ENCODE data around the gene PRR16. TPM values are rescaled to one million over a fixed set of nuclear protein-coding genes. Genes with fewer than 3 reads are reported as not detected.

PRR16 gene
- total RNA-seq, 6 donors from 2014 or later: 1.7 to 5.2 (median 3.7) TPM

DNA sequence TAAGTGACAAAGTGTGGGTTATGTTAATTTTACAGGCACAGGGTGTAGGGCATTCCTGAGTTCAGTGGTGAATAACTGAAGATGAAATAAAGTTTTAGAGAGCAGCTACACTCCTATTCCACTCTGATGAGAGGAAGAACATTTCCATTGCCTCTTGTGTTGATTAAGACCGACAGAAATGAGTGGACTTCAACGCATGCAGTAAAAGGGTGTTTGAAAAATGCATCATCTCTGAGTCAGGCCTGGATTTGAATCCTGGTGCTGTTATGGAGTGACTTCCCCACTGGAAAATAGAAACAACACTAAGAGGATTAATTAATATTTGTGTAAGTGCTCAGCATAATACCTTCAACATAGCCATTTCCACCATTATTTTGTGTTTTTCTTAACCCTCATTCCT is 86.3 kb downstream of the PRR16 start:
- no peak for TF ChIP-seq POLR2AphosphoS5 (IDR thresholded peaks at IDR 0.05)
- ATAC-seq (ENCODE audit: low FRiP score in 2 of 2) (no peak), DNase-seq (no peak)
- H3K36me3 ChIP-seq: no peaks in the 10 kb centered on the region
- H3K27ac ChIP-seq: no peak overlapping the region
- WGBS, 2 donors: 91 to 96% methylated on average over 2 of the region's 2 CpGs
- H3K9me3 ChIP-seq: no peaks in the 10 kb centered on the region
- H3K27me3 ChIP-seq: no peaks in the 10 kb centered on the region
- no peak overlapping the region for H3K4me3 ChIP-seq
- no peaks in the 10 kb centered on the region for H3K4me1 ChIP-seq

DNA sequence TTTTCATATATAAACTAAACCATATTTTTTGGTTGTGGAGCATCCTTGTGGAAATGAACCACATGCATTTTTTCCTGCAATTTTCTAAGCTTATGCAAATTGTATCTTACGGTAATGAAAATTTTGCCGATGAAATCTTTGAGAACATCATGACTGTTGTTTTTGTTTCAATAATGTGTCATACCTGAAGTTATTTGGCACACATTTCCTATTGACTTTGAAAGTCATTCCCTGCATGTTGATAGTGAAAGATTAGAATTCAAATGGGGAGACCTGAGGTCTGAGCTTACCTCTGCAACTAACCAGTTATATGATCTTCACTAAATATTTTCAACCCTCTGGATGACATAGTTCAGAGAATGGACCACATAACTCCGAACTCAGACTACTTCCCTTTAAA is 88.5 kb downstream of the PRR16 start:
- Histone ChIP-seq H3K9me3 (no peaks in the 10 kb centered on the region), H3K4me1 (no peaks in the 10 kb centered on the region), H3K4me3 (no peak overlapping the region), H3K36me3 (no peaks in the 10 kb centered on the region), H3K27me3 (no peaks in the 10 kb centered on the region), H3K27ac (no peak overlapping the region)
- no peak for TF ChIP-seq POLR2A (IDR thresholded peaks at IDR 0.05)
- no peak for TF ChIP-seq POLR2AphosphoS5 (IDR thresholded peaks at IDR 0.05)
- TF ChIP-seq EP300 (IDR thresholded peaks at IDR 0.05): no peak
- TF ChIP-seq, protein P1, sequence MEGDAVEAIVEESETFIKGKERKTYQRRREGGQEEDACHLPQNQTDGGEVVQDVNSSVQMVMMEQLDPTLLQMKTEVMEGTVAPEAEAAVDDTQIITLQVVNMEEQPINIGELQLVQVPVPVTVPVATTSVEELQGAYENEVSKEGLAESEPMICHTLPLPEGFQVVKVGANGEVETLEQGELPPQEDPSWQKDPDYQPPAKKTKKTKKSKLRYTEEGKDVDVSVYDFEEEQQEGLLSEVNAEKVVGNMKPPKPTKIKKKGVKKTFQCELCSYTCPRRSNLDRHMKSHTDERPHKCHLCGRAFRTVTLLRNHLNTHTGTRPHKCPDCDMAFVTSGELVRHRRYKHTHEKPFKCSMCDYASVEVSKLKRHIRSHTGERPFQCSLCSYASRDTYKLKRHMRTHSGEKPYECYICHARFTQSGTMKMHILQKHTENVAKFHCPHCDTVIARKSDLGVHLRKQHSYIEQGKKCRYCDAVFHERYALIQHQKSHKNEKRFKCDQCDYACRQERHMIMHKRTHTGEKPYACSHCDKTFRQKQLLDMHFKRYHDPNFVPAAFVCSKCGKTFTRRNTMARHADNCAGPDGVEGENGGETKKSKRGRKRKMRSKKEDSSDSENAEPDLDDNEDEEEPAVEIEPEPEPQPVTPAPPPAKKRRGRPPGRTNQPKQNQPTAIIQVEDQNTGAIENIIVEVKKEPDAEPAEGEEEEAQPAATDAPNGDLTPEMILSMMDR (IDR thresholded peaks at IDR 0.05): no peak
- 86 to 89% methylated on average over 3 of the region's 3 CpGs for WGBS, 2 donors
- ATAC-seq (ENCODE audit: low FRiP score in 2 of 2) (no peak), DNase-seq (no peak)

DNA sequence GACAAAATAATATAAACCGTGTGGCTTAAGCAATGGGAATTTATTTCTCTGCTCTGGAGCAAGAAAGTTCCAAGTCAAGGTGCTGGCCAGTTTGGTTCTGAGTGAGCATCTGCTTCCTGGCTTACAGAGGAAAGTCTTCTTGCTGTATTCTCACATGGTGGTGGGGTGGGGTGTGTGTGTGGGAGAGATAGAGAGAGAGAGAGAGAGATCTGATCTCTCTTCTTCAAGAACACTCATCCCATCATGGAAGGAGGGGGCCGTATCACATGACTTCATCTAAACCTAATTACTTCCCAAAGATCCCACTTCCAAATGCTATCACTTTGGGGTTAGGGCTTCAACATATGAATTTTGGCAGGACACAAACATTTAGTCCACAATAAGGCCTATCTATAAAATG is 91.2 kb downstream of the PRR16 start:
- no peak overlapping the region for H3K27ac ChIP-seq
- H3K4me1 ChIP-seq: no peaks in the 10 kb centered on the region
- no peak overlapping the region for H3K4me3 ChIP-seq
- no peaks in the 10 kb centered on the region for H3K9me3 ChIP-seq
- TF ChIP-seq EP300 (IDR thresholded peaks at IDR 0.05) (no peak), POLR2AphosphoS5 (IDR thresholded peaks at IDR 0.05) (no peak), POLR2A (IDR thresholded peaks at IDR 0.05) (no peak)
- TF ChIP-seq, protein P1 (IDR thresholded peaks at IDR 0.05): no peak
- 66 to 77% methylated on average over 2 of the region's 2 CpGs for WGBS, 2 donors
- no peak for ATAC-seq (ENCODE audit: low FRiP score in 2 of 2)
- H3K27me3 ChIP-seq: no peaks in the 10 kb centered on the region
- no peak for DNase-seq
- H3K36me3 ChIP-seq: no peaks in the 10 kb centered on the region

DNA sequence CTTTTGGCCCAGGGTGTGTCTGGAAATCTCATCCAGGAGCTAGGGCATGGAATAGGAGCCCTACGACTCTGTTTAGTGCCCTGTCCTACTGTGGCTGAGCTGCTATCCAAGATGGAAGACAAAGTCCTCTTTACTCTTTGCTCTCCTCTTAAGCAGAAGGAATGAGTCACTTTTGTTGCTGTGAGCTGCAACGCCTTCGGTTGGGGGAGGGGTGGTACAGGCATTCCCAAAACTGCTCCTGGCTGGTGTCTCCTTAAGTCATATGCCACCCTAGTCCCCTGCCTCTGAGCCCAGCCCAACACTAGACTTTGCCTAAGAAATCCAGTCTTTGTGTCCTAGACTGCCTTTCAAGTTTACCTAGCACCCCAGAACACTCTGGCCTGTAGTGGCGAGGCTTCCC is 99.9 kb downstream of the PRR16 start:
- H3K4me3 ChIP-seq: no peak overlapping the region
- TF ChIP-seq, protein P1 (IDR thresholded peaks at IDR 0.05): no peak
- TF ChIP-seq EP300 (IDR thresholded peaks at IDR 0.05): no peak
- no peak for TF ChIP-seq POLR2AphosphoS5 (IDR thresholded peaks at IDR 0.05)
- TF ChIP-seq POLR2A (IDR thresholded peaks at IDR 0.05): no peak
- H3K27me3 ChIP-seq: no peaks in the 10 kb centered on the region
- H3K4me1 ChIP-seq: no peaks in the 10 kb centered on the region
- ATAC-seq (ENCODE audit: low FRiP score in 2 of 2) (no peak), DNase-seq (no peak)
- no peaks in the 10 kb centered on the region for H3K9me3 ChIP-seq
- 78 to 89% methylated on average over 3 to 4 of the region's 4 CpGs for WGBS, 2 donors
- no peaks in the 10 kb centered on the region for H3K36me3 ChIP-seq
- H3K27ac ChIP-seq: no peak overlapping the region

DNA sequence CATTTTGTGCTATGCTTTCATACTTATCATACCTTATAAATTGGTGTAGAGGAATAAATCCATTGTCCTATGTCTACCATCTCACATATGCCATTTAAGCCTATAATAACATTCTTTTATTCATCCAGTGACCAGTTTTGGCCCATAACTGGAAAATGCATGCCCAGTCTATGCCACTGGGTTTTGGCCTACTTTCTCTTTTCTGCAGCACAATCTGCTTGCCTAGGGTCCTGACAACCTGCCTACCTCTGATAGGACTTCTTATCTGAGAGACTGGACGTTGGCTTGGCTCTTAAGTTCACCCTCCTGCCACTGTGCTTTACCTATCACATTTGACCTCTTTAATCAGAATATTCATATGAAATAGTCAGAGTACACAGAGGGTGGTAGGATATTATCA is 103.0 kb downstream of the PRR16 start:
- WGBS, 2 donors: 62 to 64% methylated on average over 1 of the region's 1 CpG
- DNase-seq (no peak), ATAC-seq (ENCODE audit: low FRiP score in 2 of 2) (no peak)
- Histone ChIP-seq H3K9me3 (no peaks in the 10 kb centered on the region), H3K27me3 (no peaks in the 10 kb centered on the region), H3K27ac (no peak overlapping the region), H3K36me3 (no peaks in the 10 kb centered on the region), H3K4me3 (no peak overlapping the region), H3K4me1 (no peaks in the 10 kb centered on the region)
- TF ChIP-seq POLR2A (IDR thresholded peaks at IDR 0.05) (no peak), POLR2AphosphoS5 (IDR thresholded peaks at IDR 0.05) (no peak), EP300 (IDR thresholded peaks at IDR 0.05) (no peak)
- TF ChIP-seq, protein P1 (IDR thresholded peaks at IDR 0.05): no peak
